HepG2 (cell line): Measurements from ENCODE around the gene PLPP7. TPM values are rescaled to one million over a fixed set of nuclear protein-coding genes. Genes with fewer than 3 reads are reported as not detected.

Experiments used
- ATAC-seq: fragments of 200-7000 bp; cut with Tn5 transposase; 3 replicates; pipeline ENCODE4 v1.9.1; 2020; ENCODE audit warnings: mild to moderate bottlenecking, moderate library complexity
- BruUV-seq: library from RNA; stranded (reverse); fragments of 400-500 nt; replicated peaks from 2 replicates; lab custom pipeline; 2021; lab: Mats Ljungman, UMichigan
- CTCF ChIA-PET: fragments of 300-600 bp; formaldehyde crosslinking; extraction: SDS; loops from one replicate; lab custom pipeline; 2021; ENCODE audit warnings: low total read pairs, inconsistent platforms, low intra/inter-chr PET ratio; lab: Yijun Ruan, JAX
- POLR2A ChIA-PET: fragments of 350-600 bp; sonication (Branson Sonifier 250); formaldehyde crosslinking; loops from one replicate; lab custom pipeline; 2020; ENCODE audit warnings: antibody characterized with exemption, inconsistent platforms; lab: Yijun Ruan, JAX
- DNase-seq: peaks from one replicate; pipeline ENCODE4 v3.0.0-alpha.2; 2015; ENCODE audit warnings: low spot score
- FAIRE-seq: peaks from 3 replicates; lab custom pipeline; 2011; peaks lifted over from hg19 to GRCh38; lab: Jason Lieb, UNC
- H2AFZ ChIP-seq: one replicate; pipeline ENCODE4 v1.6.1; 2011; ENCODE audit warnings: low read length, inconsistent platforms
- H3K27ac ChIP-seq: fragments of 300-600 bp; 3 replicates; pipeline ENCODE4 v1.8.0; 2011; ENCODE audit warnings: mixed run types, mild to moderate bottlenecking, mixed read lengths, low read length, inconsistent platforms; ENCODE audit not compliant: insufficient read depth; ENCODE audit errors: extremely low read length
- H3K27me3 ChIP-seq, 2 experiments: fragments of 200-600 bp in 1 of 2; 2 replicates in 1 of 2; 3 replicates in 1 of 2; pipeline versions ENCODE4 v1.6.0 to v1.8.0; 2011; ENCODE audit warnings: low read length in 2 of 2, mild to moderate bottlenecking in 2 of 2, moderate library complexity in 2 of 2, inconsistent platforms in 1 of 2; ENCODE audit not compliant: insufficient read depth in 2 of 2, control insufficient read depth in 1 of 2
- H3K36me3 ChIP-seq, 2 experiments: fragments of 200-600 bp in 1 of 2; replicated peaks in 1 of 2; 2 replicates in 1 of 2; 3 replicates in 1 of 2; pipeline versions ENCODE4 v1.5.1 to v1.8.0; 2011; ENCODE audit warnings: low read length in 2 of 2, inconsistent platforms in 1 of 2; ENCODE audit not compliant: insufficient read depth in 2 of 2, control insufficient read depth in 1 of 2
- H3K4me1 ChIP-seq: 2 replicates; pipeline ENCODE4 v1.5.1; 2012; ENCODE audit warnings: low read length, inconsistent platforms; ENCODE audit not compliant: insufficient read depth
- H3K4me2 ChIP-seq: 2 replicates; pipeline ENCODE4 v1.6.0; 2011; ENCODE audit warnings: low read depth, low read length, inconsistent platforms
- H3K4me3 ChIP-seq, 3 experiments: fragments of 200-600 bp in 1 of 3; sonication (generic), shearing (Covaris generic) in 1 of 3; replicated peaks in 1 of 3; 2 replicates each; pipeline ENCODE4 v1.5.1; 2011 to 2016; ENCODE audit warnings: low read length in 3 of 3, inconsistent platforms in 2 of 3, low read depth in 2 of 3, mild to moderate bottlenecking in 2 of 3, control low read depth in 1 of 3, mixed read lengths in 1 of 3; ENCODE audit not compliant: insufficient read depth in 1 of 3
- H3K79me2 ChIP-seq: one replicate; pipeline ENCODE4 v1.6.1; 2011; ENCODE audit warnings: low read length, inconsistent platforms; ENCODE audit not compliant: insufficient read depth
- H3K9ac ChIP-seq: 2 replicates; pipeline ENCODE4 v1.6.0; 2011; ENCODE audit warnings: mild to moderate bottlenecking, low read depth, low read length, inconsistent platforms; ENCODE audit not compliant: insufficient read depth
- H3K9me3 ChIP-seq: 2 replicates; pipeline ENCODE4 v1.5.1; 2012; ENCODE audit warnings: mild to moderate bottlenecking, low read length
- H4K20me1 ChIP-seq: 2 replicates; pipeline ENCODE4 v1.6.0; 2011; ENCODE audit warnings: inconsistent platforms, mild to moderate bottlenecking, low read length, moderate library complexity; ENCODE audit not compliant: insufficient read depth
- HDAC2 ChIP-seq: sonication (generic); formaldehyde crosslinking; IDR thresholded peaks from 2 replicates; pipeline ENCODE4 v1.4.0; 2020; ENCODE audit warnings: missing genetic modification reagents
- MTF2 ChIP-seq: sonication (generic); formaldehyde crosslinking; IDR thresholded peaks from 2 replicates; pipeline ENCODE4 v1.5.0; 2020; ENCODE audit warnings: missing genetic modification reagents, borderline replicate concordance
- NFIC ChIP-seq: IDR thresholded peaks from 2 replicates; pipeline ENCODE4 v1.6.1; 2012; ENCODE audit warnings: mild to moderate bottlenecking, low read length, inconsistent platforms
- NFKB2 ChIP-seq: sonication (generic); formaldehyde crosslinking; IDR thresholded peaks from 2 replicates; pipeline ENCODE4 v1.4.0; 2020; ENCODE audit warnings: missing genetic modification reagents, borderline replicate concordance
- PHF5A ChIP-seq: IDR thresholded peaks from one replicate; pipeline ENCODE4 v1.6.1; 2018; ENCODE audit warnings: low read depth, missing genetic modification reagents; ENCODE audit not compliant: unreplicated experiment
- RNF2 ChIP-seq: fragments of 450-650 bp; conservative IDR thresholded peaks from 2 replicates; pipeline ENCODE4 v1.6.1; 2016; ENCODE audit warnings: low read depth
- TOPORS ChIP-seq: sonication (generic); formaldehyde crosslinking; IDR thresholded peaks from 2 replicates; pipeline ENCODE4 v1.8.0; 2023; ENCODE audit warnings: mild to moderate bottlenecking, missing genetic modification reagents
- TP53 ChIP-seq: sonication (generic); formaldehyde crosslinking; conservative IDR thresholded peaks from 2 replicates; pipeline ENCODE4 v1.4.0; 2020; ENCODE audit warnings: missing genetic modification reagents
- ZNF460 ChIP-seq: sonication (generic); formaldehyde crosslinking; IDR thresholded peaks from 2 replicates; pipeline ENCODE4 v1.5.1; 2020; ENCODE audit warnings: missing genetic modification reagents, mild to moderate bottlenecking, borderline replicate concordance
- WGBS: methylation state at CpG from one replicate; pipeline ENCODE4 v1.1.6; 2017; ENCODE audit warnings: low lambda C conversion rate; 5-methylcytosine and 5-hydroxymethylcytosine counted together
- in situ Hi-C: cut with HindIII; loops from 2 replicates; pipeline ENCODE4 v1.10.0; 2017; ENCODE audit warnings: low pct_unique_long_range_greater_than_20kb; ENCODE audit not compliant: extremely low pct_ligation_motif_present
- intact Hi-C: fragments of 100-400 bp; cut with micrococcal nuclease; formaldehyde crosslinking; loops from one replicate; pipeline ENCODE4 v1.10.0; 2022; ENCODE audit not compliant: unreplicated experiment
- polyA plus RNA-seq, 8 experiments: library from polyadenylated mRNA; depleted of rRNA in 3 of 8; stranded (reverse) in 7 of 8; unstranded in 1 of 8; fragments of >200 nt; fragmentation: Illumina TruSeq in 4 of 8; extraction: Trizol in 4 of 8; gene quantifications; 2 replicates each; pipeline versions ENCODE4 v1.2.1 to v1.2.3, GENCODE V29; 2011 to 2016; ENCODE audit warnings: low read depth in 4 of 8, missing spikeins in 1 of 8, mixed read lengths in 1 of 8; ENCODE audit not compliant: insufficient read depth in 1 of 8
- total RNA-seq, 5 experiments: library from RNA; depleted of rRNA; stranded (reverse); fragments of >200 nt; fragmentation: Illumina TruSeq; extraction: Trizol; gene quantifications; 2 replicates each; pipeline ENCODE4 v1.2.3, GENCODE V29; 2016; ENCODE audit warnings: low read depth in 1 of 5
- TF ChIP-seq, protein P1 (sequence below): IDR thresholded peaks from 2 replicates; pipeline ENCODE4 v1.6.1; 2016; ENCODE audit warnings: low read depth
- TF ChIP-seq, protein P2 (sequence below): sonication (generic); formaldehyde crosslinking; IDR thresholded peaks from 2 replicates; pipeline ENCODE4 v1.5.0; 2020; ENCODE audit warnings: mild to moderate bottlenecking, missing genetic modification reagents
- TF ChIP-seq, protein P3 (sequence below), 2 experiments: sonication (generic) in 1 of 2; formaldehyde crosslinking in 1 of 2; IDR thresholded peaks; 2 replicates each; pipeline versions ENCODE4 v1.5.1 to v1.6.1; 2011 to 2020; ENCODE audit warnings: borderline replicate concordance in 1 of 2, low read depth in 1 of 2, low read length in 1 of 2, mild to moderate bottlenecking in 1 of 2, missing genetic modification reagents in 1 of 2, moderate library complexity in 1 of 2
- TF ChIP-seq, protein P4 (sequence below): sonication (generic); formaldehyde crosslinking; IDR thresholded peaks from 2 replicates; pipeline ENCODE4 v1.5.1; 2020; ENCODE audit warnings: missing genetic modification reagents, mild to moderate bottlenecking, borderline replicate concordance

Gene PLPP7
- total and polyA plus RNA-seq, 2 of the 13 experiments (the other 11 are each of a cell fraction or from before 2014, with no cell fraction given), result 0.33 to 1.2 TPM

DNA sequence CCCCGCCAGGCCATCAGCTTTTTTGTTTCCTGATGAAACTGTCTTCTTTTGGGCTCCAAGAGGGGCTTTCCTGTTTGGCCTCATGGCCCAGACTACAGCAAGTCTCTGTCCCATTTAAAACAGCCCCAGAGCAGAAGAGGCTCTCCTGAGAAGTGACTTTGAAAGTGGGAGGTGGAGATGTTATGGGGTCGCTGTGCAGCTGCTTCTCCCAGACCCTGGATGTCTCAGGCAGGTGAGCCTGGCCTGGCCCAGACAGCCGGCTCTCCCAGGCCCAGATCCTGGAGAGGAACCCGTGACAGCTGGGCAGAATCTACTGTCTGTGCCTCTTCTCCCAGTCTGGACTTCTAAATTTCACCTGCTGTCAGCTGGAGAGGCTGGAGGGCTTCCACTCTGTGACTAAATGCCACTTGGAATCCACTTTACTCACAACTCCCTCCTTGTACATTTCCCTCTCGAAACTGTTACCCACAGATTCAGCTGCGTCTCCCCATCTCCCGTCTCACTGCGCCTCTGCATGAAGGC, 33.8 kb upstream of the PLPP7 start (continued):
- TF ChIP-seq, protein P1, sequence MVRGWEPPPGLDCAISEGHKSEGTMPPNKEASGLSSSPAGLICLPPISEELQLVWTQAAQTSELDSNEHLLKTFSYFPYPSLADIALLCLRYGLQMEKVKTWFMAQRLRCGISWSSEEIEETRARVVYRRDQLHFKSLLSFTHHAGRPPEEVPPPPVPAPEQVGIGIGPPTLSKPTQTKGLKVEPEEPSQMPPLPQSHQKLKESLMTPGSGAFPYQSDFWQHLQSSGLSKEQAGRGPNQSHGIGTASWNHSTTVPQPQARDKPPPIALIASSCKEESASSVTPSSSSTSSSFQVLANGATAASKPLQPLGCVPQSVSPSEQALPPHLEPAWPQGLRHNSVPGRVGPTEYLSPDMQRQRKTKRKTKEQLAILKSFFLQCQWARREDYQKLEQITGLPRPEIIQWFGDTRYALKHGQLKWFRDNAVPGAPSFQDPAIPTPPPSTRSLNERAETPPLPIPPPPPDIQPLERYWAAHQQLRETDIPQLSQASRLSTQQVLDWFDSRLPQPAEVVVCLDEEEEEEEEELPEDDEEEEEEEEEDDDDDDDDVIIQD (CRISPR knock-in tag), result no peak
- TF ChIP-seq MTF2 (CRISPR knock-in tag) (0 out of 2 replicates have a peak, but pooled peaks have one; percentile 21), NFIC (no peak), TOPORS (no peak)
- TF ChIP-seq, protein P2, sequence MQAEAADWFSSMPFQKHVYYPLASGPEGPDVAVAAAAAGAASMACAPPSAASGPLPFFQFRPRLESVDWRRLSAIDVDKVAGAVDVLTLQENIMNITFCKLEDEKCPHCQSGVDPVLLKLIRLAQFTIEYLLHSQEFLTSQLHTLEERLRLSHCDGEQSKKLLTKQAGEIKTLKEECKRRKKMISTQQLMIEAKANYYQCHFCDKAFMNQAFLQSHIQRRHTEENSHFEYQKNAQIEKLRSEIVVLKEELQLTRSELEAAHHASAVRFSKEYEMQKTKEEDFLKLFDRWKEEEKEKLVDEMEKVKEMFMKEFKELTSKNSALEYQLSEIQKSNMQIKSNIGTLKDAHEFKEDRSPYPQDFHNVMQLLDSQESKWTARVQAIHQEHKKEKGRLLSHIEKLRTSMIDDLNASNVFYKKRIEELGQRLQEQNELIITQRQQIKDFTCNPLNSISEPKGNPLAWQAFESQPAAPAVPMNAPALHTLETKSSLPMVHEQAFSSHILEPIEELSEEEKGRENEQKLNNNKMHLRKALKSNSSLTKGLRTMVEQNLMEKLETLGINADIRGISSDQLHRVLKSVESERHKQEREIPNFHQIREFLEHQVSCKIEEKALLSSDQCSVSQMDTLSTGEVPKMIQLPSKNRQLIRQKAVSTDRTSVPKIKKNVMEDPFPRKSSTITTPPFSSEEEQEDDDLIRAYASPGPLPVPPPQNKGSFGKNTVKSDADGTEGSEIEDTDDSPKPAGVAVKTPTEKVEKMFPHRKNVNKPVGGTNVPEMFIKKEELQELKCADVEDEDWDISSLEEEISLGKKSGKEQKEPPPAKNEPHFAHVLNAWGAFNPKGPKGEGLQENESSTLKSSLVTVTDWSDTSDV (CRISPR knock-in tag), result no peak

DNA sequence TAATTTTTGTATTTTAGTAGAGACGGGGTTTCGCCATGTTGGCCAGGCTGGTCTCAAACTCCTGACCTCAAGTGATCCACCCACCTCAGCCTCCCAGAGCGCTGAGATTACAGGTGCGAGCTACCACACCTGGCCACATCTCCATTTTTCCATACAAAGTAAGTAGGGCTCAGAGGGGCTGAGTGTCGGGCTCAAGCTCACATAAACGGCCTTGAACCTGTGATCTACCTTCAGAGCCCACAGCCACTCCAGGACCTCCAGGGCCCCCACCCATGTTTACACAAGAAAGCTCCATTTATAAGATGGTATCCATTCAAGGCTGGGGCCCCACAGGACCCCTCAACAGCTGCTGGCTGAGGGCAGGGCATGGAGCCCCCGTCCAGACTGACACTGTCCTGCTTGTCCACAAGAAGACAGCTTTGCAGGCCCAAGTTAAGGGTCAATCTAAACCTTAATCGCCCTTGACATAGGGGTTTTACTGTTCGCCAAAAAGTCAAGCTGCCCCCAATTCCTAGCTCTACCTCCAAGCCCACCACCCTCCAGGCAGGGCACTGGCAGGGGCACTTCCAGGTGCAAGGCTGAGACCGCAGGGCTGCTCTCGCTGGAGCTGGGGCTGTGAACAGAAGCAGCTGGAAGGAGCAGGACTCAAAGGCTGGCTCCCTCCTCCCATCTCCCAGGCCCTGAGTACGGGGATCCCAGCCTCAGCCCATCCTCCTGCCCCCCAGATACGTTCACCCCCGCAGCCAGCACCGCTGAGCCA, 32.1 kb upstream of the PLPP7 start:
- DNase-seq, result no peak
- BruUV-seq, result no TSS peak
- no peak overlapping the region for H3K9ac ChIP-seq
- H3K4me3 ChIP-seq, result no peak overlapping the region
- WGBS, result 60% methylated on average over 10 of the region's 15 CpGs
- no peak for FAIRE-seq
- H3K9me3 ChIP-seq, result no peaks in the 10 kb centered on the region
- in situ Hi-C loops, result no loop called here
- intact Hi-C loops, result no loop called here
- no peaks in the 10 kb centered on the region for H3K36me3 ChIP-seq
- H2AFZ ChIP-seq, result no peak overlapping the region
- ChIA-PET POLR2A (interaction anchor here (0.8 to 1.4 kb wide), 2 partner anchors 32 to 47 kb away, joined by 3 to 6 read pairs; partner anchors contain the start of gene PLPP7), CTCF (no interaction called here)
- peak overlapping the region; percentile 12; the same call in 1 of the 2 replicates for H3K4me2 ChIP-seq
- H3K27me3 ChIP-seq, result peaks cover 12 to 45% of the 10 kb centered on the region in 2 experiments; a peak in 4 of 5 replicates
- no peak for ATAC-seq
- no peak overlapping the region for H3K27ac ChIP-seq
- H4K20me1 ChIP-seq, result no peaks in the 10 kb centered on the region
- H3K79me2 ChIP-seq, result no peaks in the 10 kb centered on the region
- H3K4me1 ChIP-seq, result peaks cover 29% of the 10 kb centered on the region
- TF ChIP-seq, protein P3, sequence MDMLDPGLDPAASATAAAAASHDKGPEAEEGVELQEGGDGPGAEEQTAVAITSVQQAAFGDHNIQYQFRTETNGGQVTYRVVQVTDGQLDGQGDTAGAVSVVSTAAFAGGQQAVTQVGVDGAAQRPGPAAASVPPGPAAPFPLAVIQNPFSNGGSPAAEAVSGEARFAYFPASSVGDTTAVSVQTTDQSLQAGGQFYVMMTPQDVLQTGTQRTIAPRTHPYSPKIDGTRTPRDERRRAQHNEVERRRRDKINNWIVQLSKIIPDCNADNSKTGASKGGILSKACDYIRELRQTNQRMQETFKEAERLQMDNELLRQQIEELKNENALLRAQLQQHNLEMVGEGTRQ (IDR thresholded peaks at IDR 0.05; ENCODE audit: low read depth, low read length), result no peak
- TF ChIP-seq, protein P3 (CRISPR knock-in tag; IDR thresholded peaks at IDR 0.05; ENCODE audit: borderline replicate concordance), result no peak
- TF ChIP-seq HDAC2 (no peak), RNF2 (no peak), ZNF460 (CRISPR knock-in tag) (no peak), TP53 (CRISPR knock-in tag) (no peak), PHF5A (CRISPR knock-in tag) (no peak), NFKB2 (CRISPR knock-in tag) (no peak)
- TF ChIP-seq, protein P4, sequence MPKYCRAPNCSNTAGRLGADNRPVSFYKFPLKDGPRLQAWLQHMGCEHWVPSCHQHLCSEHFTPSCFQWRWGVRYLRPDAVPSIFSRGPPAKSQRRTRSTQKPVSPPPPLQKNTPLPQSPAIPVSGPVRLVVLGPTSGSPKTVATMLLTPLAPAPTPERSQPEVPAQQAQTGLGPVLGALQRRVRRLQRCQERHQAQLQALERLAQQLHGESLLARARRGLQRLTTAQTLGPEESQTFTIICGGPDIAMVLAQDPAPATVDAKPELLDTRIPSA, result no peak
